Raji (cell line): ENCODE results near the gene PDLIM1.

ENCODE experiments used
- POLR2A ChIP-seq: IDR thresholded peaks from 2 replicates; pipeline ENCODE4 v1.6.1; 2011; ENCODE audit warnings: low read depth, low read length, control low read depth; ENCODE audit not compliant: insufficient read depth

The PDLIM1 gene

GRCh38 chr10:95246582-95247051 is 44.2 kb downstream of the PDLIM1 start:
- no peak for TF ChIP-seq POLR2A

GRCh38 chr10:95245425-95246055 is 45.3 kb downstream of the PDLIM1 start:
- no peak for TF ChIP-seq POLR2A

- TF ChIP-seq POLR2A, result no peak
Measured at GRCh38 chr10:95244152-95244551, 46.7 kb downstream of the PDLIM1 start.

- no peak for TF ChIP-seq POLR2A
Measured at GRCh38 chr10:95243318-95243617, 47.5 kb downstream of the PDLIM1 start.

GRCh38 chr10:95242581-95243317 is 48.1 kb downstream of the PDLIM1 start:
- no peak for TF ChIP-seq POLR2A

GRCh38 chr10:95241533-95241932 is 49.3 kb downstream of the PDLIM1 start:
- TF ChIP-seq POLR2A, result no peak

- no peak for TF ChIP-seq POLR2A
Measured at GRCh38 chr10:95240811-95241210, 50.0 kb downstream of the PDLIM1 start.

GRCh38 chr10:95237376-95238170 is 53.2 kb downstream of the PDLIM1 start:
- TF ChIP-seq POLR2A, result no peak

- TF ChIP-seq POLR2A, result no peak
Measured at GRCh38 chr10:95236068-95236903, 54.5 kb downstream of the PDLIM1 start.

GRCh38 chr10:95235676-95236067 is 55.1 kb downstream of the PDLIM1 start:
- no peak for TF ChIP-seq POLR2A

GRCh38 chr10:95234951-95235350 is 55.9 kb downstream of the PDLIM1 start:
- no peak for TF ChIP-seq POLR2A

- TF ChIP-seq POLR2A, result no peak
Measured at GRCh38 chr10:95233377-95234034, 57.3 kb downstream of the PDLIM1 start.

GRCh38 chr10:95229724-95230627 is 60.8 kb downstream of the PDLIM1 start:
- no peak for TF ChIP-seq POLR2A

- TF ChIP-seq POLR2A, result no peak
Measured at GRCh38 chr10:95225136-95225535, 65.7 kb downstream of the PDLIM1 start.
